GM10266 (cell line): ENCODE measurements around the gene PKIG.

Source experiments
- DNase-seq: peaks from one replicate; pipeline ENCODE4 v3.0.0; 2012; ENCODE audit errors: extremely low spot score
- CTCF ChIP-seq: IDR thresholded peaks from 2 replicates; pipeline ENCODE4 v1.5.1; 2012; ENCODE audit warnings: mild to moderate bottlenecking, low read depth; ENCODE audit not compliant: control insufficient read depth, insufficient read depth; ENCODE audit errors: missing control alignments

The PKIG gene

GRCh38 chr20:44579313-44580081 is 2.9 kb upstream of the PKIG start:
- TF ChIP-seq CTCF, result no peak
- DNase-seq, result no peak

GRCh38 chr20:44580581-44581268 is 1.7 kb upstream of the PKIG start:
- no peak for TF ChIP-seq CTCF
- DNase-seq, result no peak

GRCh38 chr20:44581515-44581914 is 864 bp upstream of the PKIG start:
- DNase-seq, result no peak
- TF ChIP-seq CTCF, result no peak

- TF ChIP-seq CTCF, result no peak
- DNase-seq, result no peak
These were observed 778 bp downstream of the PKIG start for GRCh38 chr20:44583157-44583556.

GRCh38 chr20:44584162-44584561 is 1.8 kb downstream of the PKIG start:
- DNase-seq, result no peak
- no peak for TF ChIP-seq CTCF

- TF ChIP-seq CTCF, result no peak
- DNase-seq, result no peak
These were observed 2.9 kb downstream of the PKIG start for GRCh38 chr20:44585057-44585963.
